Measurements from ENCODE around the gene CAV1.

Gene CAV1

GRCh38 chr7:116527521-116527920 lies 2.7 kb downstream of the CAV1 start:
- TF ChIP-seq ELF4 (IDR thresholded peaks at IDR 0.05), result no peak
- TF ChIP-seq ZNF384 (IDR thresholded peaks at IDR 0.05), result no peak
- TF ChIP-seq FOXA1 (IDR thresholded peaks at IDR 0.05), result no peak
- TF ChIP-seq PKNOX1 (IDR thresholded peaks at IDR 0.05), result no peak
- no peak for TF ChIP-seq FOXK2 (IDR thresholded peaks at IDR 0.05)
- no peak for TF ChIP-seq LEF1 (IDR thresholded peaks at IDR 0.05; ENCODE audit: borderline replicate concordance)
- no peak for TF ChIP-seq BHLHE40 (IDR thresholded peaks at IDR 0.05; ENCODE audit: borderline replicate concordance)
- TF ChIP-seq HDGF (IDR thresholded peaks at IDR 0.05; ENCODE audit: borderline replicate concordance), result no peak
- TF ChIP-seq L3MBTL2 (conservative IDR thresholded peaks at IDR 0.05), result no peak
- no peak for TF ChIP-seq NFRKB (IDR thresholded peaks at IDR 0.05)
- TF ChIP-seq SP1 (IDR thresholded peaks at IDR 0.05), result no peak
- TF ChIP-seq ARNT (IDR thresholded peaks at IDR 0.05), result no peak
- TF ChIP-seq FOXM1 (IDR thresholded peaks at IDR 0.05; ENCODE audit: borderline replicate concordance), result no peak
- TF ChIP-seq SUZ12 (IDR thresholded peaks at IDR 0.05), result no peak
- no peak for TF ChIP-seq CTBP1 (IDR thresholded peaks at IDR 0.05; ENCODE audit: borderline replicate concordance)
- TF ChIP-seq TARDBP (IDR thresholded peaks at IDR 0.05), result no peak
- ChIA-PET CTCF (interaction anchor here (2.3 kb wide), 1 partner anchor 61 kb away, joined by 9 read pairs; no protein-coding TSS in a partner anchor), POLR2A (no interaction called here)
- no peak for DNase-seq (ENCODE audit: extremely low spot score)

- ChIA-PET POLR2A (no interaction called here), CTCF (no interaction called here)
- no peak for DNase-seq (ENCODE audit: extremely low spot score)
- TF ChIP-seq FOXA1 (IDR thresholded peaks at IDR 0.05) (no peak), ELF4 (IDR thresholded peaks at IDR 0.05) (no peak)
Observed at GRCh38 chr7:116528008-116528789, 3.4 kb downstream of the CAV1 start.

- ChIA-PET CTCF (interaction anchor here (0.6 to 0.8 kb wide), 2 partner anchors 70 to 303 kb away, joined by 3 read pairs; no protein-coding TSS in a partner anchor), POLR2A (no interaction called here)
- TF ChIP-seq CTBP1 (IDR thresholded peaks at IDR 0.05; ENCODE audit: borderline replicate concordance) (no peak), LEF1 (IDR thresholded peaks at IDR 0.05; ENCODE audit: borderline replicate concordance) (no peak), HDGF (IDR thresholded peaks at IDR 0.05; ENCODE audit: borderline replicate concordance) (no peak), PKNOX1 (IDR thresholded peaks at IDR 0.05) (no peak)
- DNase-seq (ENCODE audit: extremely low spot score), result no peak
Observed at GRCh38 chr7:116529250-116529649, 4.4 kb downstream of the CAV1 start.

- TF ChIP-seq NFRKB (IDR thresholded peaks at IDR 0.05) (no peak), SUZ12 (IDR thresholded peaks at IDR 0.05) (no peak), ARNT (IDR thresholded peaks at IDR 0.05) (no peak), TARDBP (IDR thresholded peaks at IDR 0.05) (no peak), BHLHE40 (IDR thresholded peaks at IDR 0.05; ENCODE audit: borderline replicate concordance) (no peak), L3MBTL2 (conservative IDR thresholded peaks at IDR 0.05) (no peak), FOXM1 (IDR thresholded peaks at IDR 0.05; ENCODE audit: borderline replicate concordance) (no peak), PKNOX1 (IDR thresholded peaks at IDR 0.05) (no peak), CTBP1 (IDR thresholded peaks at IDR 0.05; ENCODE audit: borderline replicate concordance) (no peak), SP1 (IDR thresholded peaks at IDR 0.05) (no peak), FOXK2 (IDR thresholded peaks at IDR 0.05) (no peak), ELF4 (IDR thresholded peaks at IDR 0.05) (no peak), LEF1 (IDR thresholded peaks at IDR 0.05; ENCODE audit: borderline replicate concordance) (no peak), FOXA1 (IDR thresholded peaks at IDR 0.05) (no peak), ZNF384 (IDR thresholded peaks at IDR 0.05) (no peak), HDGF (IDR thresholded peaks at IDR 0.05; ENCODE audit: borderline replicate concordance) (no peak)
- ChIA-PET POLR2A (no interaction called here), CTCF (interaction anchor here (0.8 kb wide), 2 partner anchors 71 to 106 kb away, joined by 3 read pairs; no protein-coding TSS in a partner anchor)
- no peak for DNase-seq (ENCODE audit: extremely low spot score)
Observed at GRCh38 chr7:116530107-116530820, 5.4 kb downstream of the CAV1 start.

GRCh38 chr7:116532102-116532688 lies 7.4 kb downstream of the CAV1 start:
- CTCF ChIA-PET, result no interaction called here
- no peak for DNase-seq (ENCODE audit: extremely low spot score)
- POLR2A ChIA-PET, result no interaction called here
- TF ChIP-seq SP1 (IDR thresholded peaks at IDR 0.05) (no peak), FOXM1 (IDR thresholded peaks at IDR 0.05; ENCODE audit: borderline replicate concordance) (no peak), CTBP1 (IDR thresholded peaks at IDR 0.05; ENCODE audit: borderline replicate concordance) (no peak), FOXA1 (IDR thresholded peaks at IDR 0.05) (no peak), FOXK2 (IDR thresholded peaks at IDR 0.05) (no peak), LEF1 (IDR thresholded peaks at IDR 0.05; ENCODE audit: borderline replicate concordance) (no peak), TARDBP (IDR thresholded peaks at IDR 0.05) (no peak), PKNOX1 (IDR thresholded peaks at IDR 0.05) (no peak), BHLHE40 (IDR thresholded peaks at IDR 0.05; ENCODE audit: borderline replicate concordance) (no peak), HDGF (IDR thresholded peaks at IDR 0.05; ENCODE audit: borderline replicate concordance) (no peak), ELF4 (IDR thresholded peaks at IDR 0.05) (no peak), ARNT (IDR thresholded peaks at IDR 0.05) (no peak), ZNF384 (IDR thresholded peaks at IDR 0.05) (no peak), SUZ12 (IDR thresholded peaks at IDR 0.05) (no peak), L3MBTL2 (conservative IDR thresholded peaks at IDR 0.05) (no peak), NFRKB (IDR thresholded peaks at IDR 0.05) (no peak)

Measured in HEK293T (cell line).